ENCODE results near the gene CSH1.
"Not testable (repeated sequence)": the region's sequence is repeated elsewhere in the genome, so short reads cannot be mapped to it uniquely, and the experiment has no call there.

Gene CSH1

GRCh38 chr17:63928966-63929695, 32.8 kb upstream of the CSH1 start:
- DNase-seq (ENCODE audit: low read depth in 2 of 2): no peak

GRCh38 chr17:63928172-63928666, 31.8 kb upstream of the CSH1 start:
- no peak for DNase-seq (ENCODE audit: low read depth in 2 of 2)

GRCh38 chr17:63927464-63928171, 31.2 kb upstream of the CSH1 start:
- DNase-seq (ENCODE audit: low read depth in 2 of 2): no peak

- DNase-seq (ENCODE audit: low read depth in 2 of 2): no peak
These were observed 29.8 kb upstream of the CSH1 start for GRCh38 chr17:63926164-63926563.

- no peak for DNase-seq (ENCODE audit: low read depth in 2 of 2)
These were observed 29.2 kb upstream of the CSH1 start for GRCh38 chr17:63925615-63926014.

GRCh38 chr17:63922402-63922801, 26.0 kb upstream of the CSH1 start:
- not testable (repeated sequence) for DNase-seq (ENCODE audit: low read depth in 2 of 2)

- DNase-seq (ENCODE audit: low read depth in 2 of 2): not testable (repeated sequence)
These were observed 24.4 kb upstream of the CSH1 start for GRCh38 chr17:63920779-63921178.

- not testable (repeated sequence) for DNase-seq (ENCODE audit: low read depth in 2 of 2)
These were observed 23.7 kb upstream of the CSH1 start for GRCh38 chr17:63920050-63920449.

GRCh38 chr17:63919311-63919723, 22.9 kb upstream of the CSH1 start:
- DNase-seq (ENCODE audit: low read depth in 2 of 2): peak; percentile 48 to 50

GRCh38 chr17:63918789-63919305, 22.5 kb upstream of the CSH1 start, which contains the start of gene GH1:
TSS of gene GH1 (minus strand) at chr17:63918839. CDS start at chr17:63918776, 63 bp downstream.
- DNase-seq (ENCODE audit: low read depth in 2 of 2): not testable (repeated sequence)

GRCh38 chr17:63918305-63918704, 21.9 kb upstream of the CSH1 start:
- no peak for DNase-seq (ENCODE audit: low read depth in 2 of 2)

- no peak for DNase-seq (ENCODE audit: low read depth in 2 of 2)
These were observed 21.3 kb upstream of the CSH1 start for GRCh38 chr17:63917646-63918045.

- DNase-seq (ENCODE audit: low read depth in 2 of 2): not testable (repeated sequence)
These were observed 20.8 kb upstream of the CSH1 start for GRCh38 chr17:63917206-63917605.

GRCh38 chr17:63916566-63917185, 20.3 kb upstream of the CSH1 start:
- DNase-seq (ENCODE audit: low read depth in 2 of 2): no peak

GRCh38 chr17:63915753-63916152, 19.4 kb upstream of the CSH1 start:
- DNase-seq (ENCODE audit: low read depth in 2 of 2): not testable (repeated sequence)

- DNase-seq (ENCODE audit: low read depth in 2 of 2): no peak
These were observed 18.1 kb upstream of the CSH1 start for GRCh38 chr17:63914471-63914870.

- peak; percentile 20 to 35 for DNase-seq (ENCODE audit: low read depth in 2 of 2)
These were observed 15.3 kb upstream of the CSH1 start for GRCh38 chr17:63911657-63912100.

GRCh38 chr17:63911041-63911635, 14.8 kb upstream of the CSH1 start, which contains the start of gene CSHL1:
TSS of gene CSHL1 (minus strand) at chr17:63911258. CDS start at chr17:63911196, 62 bp downstream.
- DNase-seq (ENCODE audit: low read depth in 2 of 2): no peak

- no peak for DNase-seq (ENCODE audit: low read depth in 2 of 2)
These were observed 13.7 kb upstream of the CSH1 start for GRCh38 chr17:63910096-63910495.

- not testable (repeated sequence) for DNase-seq (ENCODE audit: low read depth in 2 of 2)
These were observed 13.2 kb upstream of the CSH1 start for GRCh38 chr17:63909586-63909985.

- not testable (repeated sequence) for DNase-seq (ENCODE audit: low read depth in 2 of 2)
These were observed 10.9 kb upstream of the CSH1 start for GRCh38 chr17:63907161-63907778.

All from activated CD8-positive, alpha-beta memory T cell treated with anti-CD3 and anti-CD28 coated beads for 4 hours (primary cell).